IPS-18a (cell line): ENCODE measurements around the gene ENC1.

ENCODE experiments used
- H3K27ac ChIP-seq: one replicate; pipeline ENCODE4 v1.5.1; 2013; ENCODE audit warnings: low read length
- H3K27me3 ChIP-seq: one replicate; pipeline ENCODE4 v1.6.1; 2013; ENCODE audit warnings: mild to moderate bottlenecking, low read length; ENCODE audit not compliant: control insufficient read depth, insufficient read depth
- H3K36me3 ChIP-seq: one replicate; pipeline ENCODE4 v1.6.1; 2013; ENCODE audit warnings: low read depth, low read length; ENCODE audit not compliant: control insufficient read depth
- H3K4me1 ChIP-seq: one replicate; pipeline ENCODE4 v1.6.1; 2013; ENCODE audit warnings: low read depth, low read length; ENCODE audit not compliant: control insufficient read depth
- H3K4me3 ChIP-seq: one replicate; pipeline ENCODE4 v1.5.1; 2013; ENCODE audit warnings: low read length
- H3K9ac ChIP-seq: one replicate; pipeline ENCODE4 v1.6.1; 2013; ENCODE audit warnings: mild to moderate bottlenecking, low read length, moderate library complexity
- H3K9me3 ChIP-seq: one replicate; pipeline ENCODE4 v1.6.1; 2013; ENCODE audit warnings: low read depth, low read length; ENCODE audit not compliant: control insufficient read depth

ENC1 gene

GRCh38 chr5:74629326-74629725, 11.2 kb downstream of the ENC1 start:
- no peaks in the 10 kb centered on the region for H3K9me3 ChIP-seq
- H3K27ac ChIP-seq, result no peak overlapping the region
- no peaks in the 10 kb centered on the region for H3K27me3 ChIP-seq
- H3K4me1 ChIP-seq, result peaks cover 49% of the 10 kb centered on the region
- no peak overlapping the region for H3K4me3 ChIP-seq
- H3K9ac ChIP-seq, result no peak overlapping the region
- H3K36me3 ChIP-seq, result peaks cover 8% of the 10 kb centered on the region

DNA sequence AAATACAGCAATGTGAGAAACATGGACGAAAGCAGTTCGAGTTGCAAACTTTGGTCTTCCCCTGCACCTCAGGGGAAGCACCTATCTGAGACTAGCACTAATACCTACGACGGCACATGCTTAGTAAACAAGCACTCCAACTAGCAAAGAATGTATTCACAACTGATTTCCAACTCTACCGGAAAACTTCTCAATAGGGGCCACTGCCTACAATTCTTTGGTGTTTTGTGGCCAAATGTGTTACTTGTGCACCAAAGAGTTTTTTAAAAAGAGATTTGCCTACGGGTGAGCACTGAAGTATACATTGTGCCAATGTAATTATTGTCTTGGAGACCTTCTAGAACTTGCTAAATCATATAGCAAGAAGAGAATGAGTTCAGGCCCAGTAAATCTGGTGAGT, 12.2 kb downstream of the ENC1 start:
- Histone ChIP-seq H3K36me3 (peaks cover 5% of the 10 kb centered on the region), H3K9ac (no peak overlapping the region), H3K27me3 (no peaks in the 10 kb centered on the region), H3K4me3 (no peak overlapping the region), H3K9me3 (no peaks in the 10 kb centered on the region), H3K27ac (no peak overlapping the region), H3K4me1 (peaks cover 49% of the 10 kb centered on the region)

GRCh38 chr5:74627646-74628279, 12.8 kb downstream of the ENC1 start:
- no peak overlapping the region for H3K9ac ChIP-seq
- H3K4me1 ChIP-seq, result peaks cover 54% of the 10 kb centered on the region
- peaks cover 5% of the 10 kb centered on the region for H3K36me3 ChIP-seq
- H3K9me3 ChIP-seq, result no peaks in the 10 kb centered on the region
- no peaks in the 10 kb centered on the region for H3K27me3 ChIP-seq
- H3K4me3 ChIP-seq, result no peak overlapping the region
- H3K27ac ChIP-seq, result no peak overlapping the region

DNA sequence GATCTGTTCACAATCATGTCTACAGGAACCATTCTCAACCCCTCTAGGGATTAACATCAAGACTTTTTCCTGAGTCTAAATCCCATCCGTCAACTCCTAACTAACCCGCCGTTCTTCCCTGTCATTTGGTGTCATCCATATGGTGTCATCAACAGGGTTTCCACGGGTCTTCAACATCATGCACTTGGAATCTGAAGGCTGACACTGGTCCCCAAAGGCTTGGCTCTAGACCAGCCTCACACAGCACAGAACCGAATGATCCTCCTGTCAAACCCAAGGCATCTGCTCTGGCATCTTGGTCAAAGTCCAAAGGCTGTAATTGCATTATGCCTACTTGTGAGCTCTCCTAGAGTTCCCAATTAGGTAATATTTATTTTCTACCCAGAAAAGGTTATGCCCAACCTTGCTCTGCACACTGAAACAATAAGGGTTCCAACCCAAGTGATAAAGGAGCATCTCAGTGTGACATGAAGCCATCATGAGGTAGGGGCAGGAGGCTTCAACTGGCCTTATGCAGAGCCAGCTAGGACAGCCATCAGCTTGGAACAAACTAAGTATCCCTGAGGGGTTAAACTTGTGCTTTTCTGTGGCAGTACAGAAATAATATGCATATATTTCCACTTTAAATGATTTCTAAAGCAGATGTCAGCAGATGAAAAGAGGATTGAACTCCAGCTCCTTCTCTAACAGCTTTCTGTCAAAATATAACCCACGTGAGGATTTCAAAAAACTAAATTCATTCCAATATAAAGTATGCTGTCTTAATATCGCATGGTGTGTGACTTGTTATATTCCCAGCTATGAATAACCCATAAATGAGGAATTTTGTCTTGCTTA, 13.9 kb downstream of the ENC1 start:
- H3K27me3 ChIP-seq, result no peaks in the 10 kb centered on the region
- no peak overlapping the region for H3K9ac ChIP-seq
- no peaks in the 10 kb centered on the region for H3K9me3 ChIP-seq
- no peaks in the 10 kb centered on the region for H3K36me3 ChIP-seq
- no peak overlapping the region for H3K4me3 ChIP-seq
- H3K27ac ChIP-seq, result no peak overlapping the region
- H3K4me1 ChIP-seq, result peaks cover 58% of the 10 kb centered on the region

DNA sequence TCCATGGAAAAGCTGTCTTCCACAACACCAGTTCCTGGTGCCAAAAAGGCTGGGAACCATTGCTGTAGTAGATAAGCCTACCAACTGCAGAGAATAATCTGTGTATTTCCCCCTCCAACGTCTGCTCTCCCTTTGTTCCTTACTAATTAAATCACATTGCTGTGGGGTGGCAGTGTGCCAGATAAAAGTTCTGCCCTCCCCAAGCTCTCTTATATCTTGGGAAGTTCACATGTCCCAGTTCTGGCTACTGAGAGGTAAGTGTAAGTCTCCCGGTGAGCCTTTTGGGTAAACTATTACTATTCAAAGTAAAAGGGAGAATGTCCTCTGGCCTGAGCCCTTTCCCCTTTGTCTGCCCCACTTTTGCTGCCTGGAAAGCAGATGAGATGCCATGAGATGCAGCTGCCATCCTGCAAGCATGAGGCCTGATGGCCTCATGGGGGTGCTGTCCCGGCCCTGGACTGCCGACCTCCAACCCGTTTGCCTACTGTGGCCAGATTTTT, 14.7 kb downstream of the ENC1 start:
- H3K9ac ChIP-seq, result no peak overlapping the region
- H3K36me3 ChIP-seq, result no peaks in the 10 kb centered on the region
- peaks cover 50% of the 10 kb centered on the region for H3K4me1 ChIP-seq
- H3K9me3 ChIP-seq, result no peaks in the 10 kb centered on the region
- no peak overlapping the region for H3K4me3 ChIP-seq
- H3K27me3 ChIP-seq, result no peaks in the 10 kb centered on the region
- H3K27ac ChIP-seq, result no peak overlapping the region

DNA sequence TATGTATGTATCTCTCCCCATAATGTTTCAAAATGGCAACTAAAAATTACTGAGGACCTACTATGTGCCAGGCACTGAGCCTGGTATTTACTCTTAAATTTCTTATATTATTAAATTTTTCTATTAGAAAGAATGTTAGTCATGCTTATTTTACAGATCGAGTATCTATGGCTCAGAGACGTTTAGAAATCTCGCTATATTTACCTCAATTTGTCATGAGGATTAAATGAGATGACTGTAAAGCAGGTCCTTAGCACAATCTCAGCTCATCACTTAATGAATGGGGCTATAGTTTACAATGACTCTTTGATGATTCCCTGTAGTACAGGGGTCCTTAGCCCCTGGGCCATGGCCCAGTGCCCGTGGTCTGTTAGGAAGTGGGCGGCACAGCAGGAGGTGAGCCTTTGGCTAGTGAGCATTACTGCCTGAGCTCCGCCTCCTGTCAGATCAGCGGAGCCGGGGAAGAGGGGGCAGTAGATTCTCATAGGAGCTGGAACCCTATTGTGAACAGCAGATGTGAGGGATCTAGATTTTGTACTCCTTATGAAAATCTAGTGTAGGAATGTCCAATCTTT, 15.5 kb downstream of the ENC1 start:
- peaks cover 43% of the 10 kb centered on the region for H3K4me1 ChIP-seq

DNA sequence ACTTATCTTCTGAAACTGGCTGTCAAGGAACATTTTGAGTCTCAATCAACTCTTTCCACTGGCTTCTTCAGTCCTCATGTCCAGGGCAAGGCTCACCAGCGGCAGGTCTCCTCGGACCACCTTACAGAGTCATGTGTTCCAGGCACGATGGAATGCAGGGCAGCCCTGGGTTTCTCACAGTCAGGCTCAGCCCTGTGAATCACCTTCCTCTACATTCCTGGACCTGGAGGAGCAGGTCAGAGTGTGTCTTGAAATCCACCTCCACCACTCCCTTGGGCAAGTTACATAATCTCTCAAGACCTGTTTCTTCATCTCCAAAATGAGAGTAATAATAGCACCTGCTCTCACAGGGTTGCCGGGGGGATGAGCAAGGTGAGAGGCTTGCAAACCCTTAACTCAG, 16.0 kb downstream of the ENC1 start:
- Histone ChIP-seq H3K36me3 (no peaks in the 10 kb centered on the region), H3K4me3 (no peak overlapping the region), H3K27ac (no peak overlapping the region), H3K9me3 (no peaks in the 10 kb centered on the region), H3K4me1 (peaks cover 37% of the 10 kb centered on the region), H3K27me3 (no peaks in the 10 kb centered on the region), H3K9ac (no peak overlapping the region)

More for the DNA sequence above, 15.5 kb downstream of the ENC1 start:
- no peaks in the 10 kb centered on the region for H3K9me3 ChIP-seq
- no peak overlapping the region for H3K4me3 ChIP-seq
- H3K9ac ChIP-seq, result no peak overlapping the region
- H3K27ac ChIP-seq, result no peak overlapping the region
- no peaks in the 10 kb centered on the region for H3K27me3 ChIP-seq
- no peaks in the 10 kb centered on the region for H3K36me3 ChIP-seq

DNA sequence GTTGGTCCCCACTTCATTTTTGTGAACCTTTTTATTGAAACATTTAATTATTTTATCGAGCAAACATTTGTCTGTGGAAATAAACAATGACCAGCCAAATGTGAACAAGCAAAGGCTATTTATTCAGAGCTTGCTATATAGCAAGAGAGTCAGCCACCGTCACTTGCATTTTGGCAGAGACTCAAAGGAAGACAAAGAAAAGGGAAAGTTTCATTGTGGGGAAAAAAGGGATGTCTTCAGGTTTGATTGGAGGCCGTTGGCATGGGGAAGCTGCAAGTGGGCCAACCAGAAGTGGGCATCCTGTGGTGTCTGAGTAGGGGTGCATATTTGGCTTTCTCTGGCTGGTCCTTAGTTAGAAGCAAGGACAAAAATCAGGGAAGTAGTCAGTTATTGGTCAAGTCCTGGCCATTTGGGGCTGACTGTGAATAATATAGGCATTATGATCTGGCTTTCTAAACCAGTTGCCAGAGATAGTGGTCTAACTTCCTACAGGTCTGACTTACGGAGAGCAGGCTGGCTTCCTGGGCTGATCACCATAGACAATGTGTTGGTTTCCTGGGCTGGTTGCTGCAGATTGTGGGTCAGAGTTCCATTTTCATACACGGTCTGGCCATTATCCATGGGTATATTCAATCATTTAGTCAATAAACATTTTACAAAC, 16.6 kb downstream of the ENC1 start:
- no peak overlapping the region for H3K27ac ChIP-seq

GRCh38 chr5:74623006-74623611, 17.4 kb downstream of the ENC1 start:
- Histone ChIP-seq H3K4me3 (no peak overlapping the region), H3K9ac (no peak overlapping the region), H3K9me3 (no peaks in the 10 kb centered on the region), H3K36me3 (no peaks in the 10 kb centered on the region), H3K27me3 (no peaks in the 10 kb centered on the region), H3K4me1 (peaks cover 25% of the 10 kb centered on the region), H3K27ac (no peak overlapping the region)

More for the DNA sequence above, 16.6 kb downstream of the ENC1 start:
- H3K27me3 ChIP-seq, result no peaks in the 10 kb centered on the region
- H3K4me1 ChIP-seq, result peaks cover 33% of the 10 kb centered on the region
- no peaks in the 10 kb centered on the region for H3K36me3 ChIP-seq
- H3K9me3 ChIP-seq, result no peaks in the 10 kb centered on the region
- no peak overlapping the region for H3K4me3 ChIP-seq
- no peak overlapping the region for H3K9ac ChIP-seq

- Histone ChIP-seq H3K4me3 (no peak overlapping the region), H3K27me3 (no peaks in the 10 kb centered on the region), H3K27ac (no peak overlapping the region), H3K4me1 (peaks cover 22% of the 10 kb centered on the region), H3K9me3 (no peaks in the 10 kb centered on the region), H3K9ac (no peak overlapping the region), H3K36me3 (no peaks in the 10 kb centered on the region)
Observed at GRCh38 chr5:74622122-74622521, 18.4 kb downstream of the ENC1 start.

- Histone ChIP-seq H3K4me1 (peaks cover 22% of the 10 kb centered on the region), H3K9me3 (no peaks in the 10 kb centered on the region), H3K36me3 (no peaks in the 10 kb centered on the region), H3K9ac (no peak overlapping the region), H3K27me3 (no peaks in the 10 kb centered on the region), H3K27ac (no peak overlapping the region), H3K4me3 (no peak overlapping the region)
Observed at GRCh38 chr5:74621492-74621891, 19.0 kb downstream of the ENC1 start.
